Vagina (tissue), 2 donors: ENCODE results near the gene VTI1A. TPM values are rescaled to one million over a fixed set of nuclear protein-coding genes. Genes with fewer than 3 reads are reported as not detected.

Experiments
- DNase-seq, 2 donors: peaks; one replicate each; pipeline ENCODE4 v3.0.0-alpha.2; 2017; ENCODE audit errors: extremely low spot score in 2 of 2
- H3K27ac ChIP-seq: fragments of 200-600 bp; sonication (generic); one replicate; pipeline ENCODE4 v1.5.1; 2019
- H3K27me3 ChIP-seq: fragments of 200-600 bp; sonication (generic); one replicate; pipeline ENCODE4 v1.5.1; 2019
- H3K36me3 ChIP-seq, 2 donors: fragments of 200-600 bp; sonication (generic); one replicate each; pipeline ENCODE4 v1.5.1; 2017 to 2019
- H3K4me1 ChIP-seq: fragments of 200-600 bp; sonication (generic); one replicate; pipeline ENCODE4 v1.5.1; 2019
- H3K4me3 ChIP-seq, 2 donors: fragments of 200-600 bp; sonication (generic); 1 replicate in 1 of 2; 2 replicates in 1 of 2; pipeline ENCODE4 v1.5.1; 2016 to 2019
- H3K9me3 ChIP-seq: fragments of 200-600 bp; sonication (generic); one replicate; pipeline ENCODE4 v1.5.1; 2019
- CTCF ChIP-seq, 3 experiments: fragments of 450-650 bp in 2 of 3; fragments of 200-600 bp in 1 of 3; sonication (generic) in 1 of 3; IDR thresholded peaks; one replicate each; pipeline ENCODE4 v1.5.1; 2017 to 2019; ENCODE audit warnings: antibody characterized with exemption in 3 of 3, mild to moderate bottlenecking in 2 of 3, moderate library complexity in 2 of 3
- POLR2A ChIP-seq, 2 donors: fragments of 450-650 bp; IDR thresholded peaks; one replicate each; pipeline ENCODE4 v1.6.1; 2017; ENCODE audit warnings: antibody characterized with exemption in 2 of 2, mild to moderate bottlenecking in 2 of 2, moderate library complexity in 2 of 2
- POLR2AphosphoS5 ChIP-seq, 2 donors: sonication (generic); formaldehyde crosslinking; IDR thresholded peaks; one replicate each; pipeline ENCODE4 v1.9.0; 2017; ENCODE audit warnings: antibody characterized with exemption in 2 of 2, mild to moderate bottlenecking in 2 of 2, low read depth in 1 of 2; ENCODE audit not compliant: insufficient read depth in 1 of 2
- intact Hi-C: fragments of 100-400 bp; cut with DNase I; formaldehyde crosslinking; loops from one replicate; pipeline ENCODE4 v1.15.1; 2023
- total RNA-seq: library from RNA; depleted of rRNA; stranded (reverse); fragments of >200 nt; gene quantifications from one replicate; pipeline ENCODE4 v1.2.3, GENCODE V29; 2016

Gene VTI1A
- total RNA-seq, 1 donor from 2014 or later, result 49.1 TPM

GRCh38 chr10:112784022-112784461 lies 337.0 kb downstream of the VTI1A start:
- peaks cover 7% of the 10 kb centered on the region for H3K4me1 ChIP-seq
- no peak for DNase-seq
- no peaks in the 10 kb centered on the region for H3K27me3 ChIP-seq
- H3K36me3 ChIP-seq, result no peaks in the 10 kb centered on the region
- TF ChIP-seq POLR2AphosphoS5 (IDR thresholded peaks at IDR 0.05; ENCODE audit: insufficient read depth in 1 of 2, low read depth in 1 of 2), result no peak
- H3K9me3 ChIP-seq, result no peaks in the 10 kb centered on the region
- H3K4me3 ChIP-seq, result no peak overlapping the region
- no peak overlapping the region for H3K27ac ChIP-seq
- intact Hi-C loops, result no loop called here

GRCh38 chr10:112785089-112785488 lies 338.1 kb downstream of the VTI1A start:
- intact Hi-C loops, result no loop called here
- H3K4me1 ChIP-seq, result no peaks in the 10 kb centered on the region
- H3K9me3 ChIP-seq, result no peaks in the 10 kb centered on the region
- no peaks in the 10 kb centered on the region for H3K27me3 ChIP-seq
- H3K4me3 ChIP-seq, result no peak overlapping the region
- no peaks in the 10 kb centered on the region for H3K36me3 ChIP-seq
- TF ChIP-seq POLR2AphosphoS5 (IDR thresholded peaks at IDR 0.05; ENCODE audit: insufficient read depth in 1 of 2, low read depth in 1 of 2), result no peak
- no peak for TF ChIP-seq CTCF (IDR thresholded peaks at IDR 0.05)
- no peak for TF ChIP-seq POLR2A (IDR thresholded peaks at IDR 0.05)
- no peak overlapping the region for H3K27ac ChIP-seq
- no peak for DNase-seq

DNA sequence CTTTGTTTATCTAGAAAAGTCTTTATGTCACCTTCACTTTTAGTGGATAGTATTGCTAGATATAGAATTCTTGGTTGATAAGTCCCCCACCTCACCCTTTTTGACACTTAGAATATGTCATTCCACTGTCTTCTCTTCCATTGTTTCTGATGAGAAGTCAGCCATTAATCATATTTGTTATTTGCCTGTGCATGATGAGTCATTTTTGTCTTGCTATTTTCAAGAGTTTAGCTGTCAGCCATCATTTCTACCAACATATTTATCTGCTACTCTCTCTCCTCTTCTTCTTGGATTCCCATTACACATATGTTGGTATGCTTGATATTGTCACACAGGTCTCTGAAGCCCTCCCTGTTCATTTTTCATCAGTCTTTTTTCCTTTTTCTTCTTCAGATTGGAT lies 342.2 kb downstream of the VTI1A start:
- H3K4me1 ChIP-seq, result peaks cover 38% of the 10 kb centered on the region
- no peak overlapping the region for H3K4me3 ChIP-seq
- DNase-seq, result no peak
- H3K36me3 ChIP-seq, result no peaks in the 10 kb centered on the region
- intact Hi-C loops, result no loop called here
- H3K27ac ChIP-seq, result no peak overlapping the region
- TF ChIP-seq POLR2A (IDR thresholded peaks at IDR 0.05) (no peak), CTCF (IDR thresholded peaks at IDR 0.05) (no peak), POLR2AphosphoS5 (IDR thresholded peaks at IDR 0.05; ENCODE audit: insufficient read depth in 1 of 2, low read depth in 1 of 2) (no peak)
- H3K27me3 ChIP-seq, result no peaks in the 10 kb centered on the region
- no peaks in the 10 kb centered on the region for H3K9me3 ChIP-seq

GRCh38 chr10:112790030-112790429 lies 343.0 kb downstream of the VTI1A start:
- Histone ChIP-seq H3K4me1 (peaks cover 38% of the 10 kb centered on the region), H3K27ac (no peak overlapping the region), H3K4me3 (no peak overlapping the region), H3K27me3 (no peaks in the 10 kb centered on the region), H3K9me3 (no peaks in the 10 kb centered on the region), H3K36me3 (no peaks in the 10 kb centered on the region)
- no peak for DNase-seq
- TF ChIP-seq POLR2A (IDR thresholded peaks at IDR 0.05) (no peak), POLR2AphosphoS5 (IDR thresholded peaks at IDR 0.05; ENCODE audit: insufficient read depth in 1 of 2, low read depth in 1 of 2) (no peak), CTCF (IDR thresholded peaks at IDR 0.05) (no peak)
- intact Hi-C loops, result no loop called here

- H3K9me3 ChIP-seq, result no peaks in the 10 kb centered on the region
- H3K27me3 ChIP-seq, result no peaks in the 10 kb centered on the region
- intact Hi-C loops, result no loop called here
- H3K4me1 ChIP-seq, result peaks cover 38% of the 10 kb centered on the region
- H3K4me3 ChIP-seq, result no peak overlapping the region
- H3K27ac ChIP-seq, result no peak overlapping the region
- TF ChIP-seq CTCF (IDR thresholded peaks at IDR 0.05) (no peak), POLR2AphosphoS5 (IDR thresholded peaks at IDR 0.05; ENCODE audit: insufficient read depth in 1 of 2, low read depth in 1 of 2) (no peak), POLR2A (IDR thresholded peaks at IDR 0.05) (no peak)
- H3K36me3 ChIP-seq, result no peaks in the 10 kb centered on the region
- no peak for DNase-seq
These were observed 343.9 kb downstream of the VTI1A start for GRCh38 chr10:112790921-112791320.
